GM19193 (cell line): Measurements from ENCODE around the gene MGAT1.

Experiments
- POLR2A ChIP-seq: IDR thresholded peaks from 4 replicates; pipeline ENCODE4 v1.6.1; 2011; ENCODE audit not compliant: insufficient read depth, insufficient read length; ENCODE audit errors: extremely low read depth

Gene MGAT1

DNA sequence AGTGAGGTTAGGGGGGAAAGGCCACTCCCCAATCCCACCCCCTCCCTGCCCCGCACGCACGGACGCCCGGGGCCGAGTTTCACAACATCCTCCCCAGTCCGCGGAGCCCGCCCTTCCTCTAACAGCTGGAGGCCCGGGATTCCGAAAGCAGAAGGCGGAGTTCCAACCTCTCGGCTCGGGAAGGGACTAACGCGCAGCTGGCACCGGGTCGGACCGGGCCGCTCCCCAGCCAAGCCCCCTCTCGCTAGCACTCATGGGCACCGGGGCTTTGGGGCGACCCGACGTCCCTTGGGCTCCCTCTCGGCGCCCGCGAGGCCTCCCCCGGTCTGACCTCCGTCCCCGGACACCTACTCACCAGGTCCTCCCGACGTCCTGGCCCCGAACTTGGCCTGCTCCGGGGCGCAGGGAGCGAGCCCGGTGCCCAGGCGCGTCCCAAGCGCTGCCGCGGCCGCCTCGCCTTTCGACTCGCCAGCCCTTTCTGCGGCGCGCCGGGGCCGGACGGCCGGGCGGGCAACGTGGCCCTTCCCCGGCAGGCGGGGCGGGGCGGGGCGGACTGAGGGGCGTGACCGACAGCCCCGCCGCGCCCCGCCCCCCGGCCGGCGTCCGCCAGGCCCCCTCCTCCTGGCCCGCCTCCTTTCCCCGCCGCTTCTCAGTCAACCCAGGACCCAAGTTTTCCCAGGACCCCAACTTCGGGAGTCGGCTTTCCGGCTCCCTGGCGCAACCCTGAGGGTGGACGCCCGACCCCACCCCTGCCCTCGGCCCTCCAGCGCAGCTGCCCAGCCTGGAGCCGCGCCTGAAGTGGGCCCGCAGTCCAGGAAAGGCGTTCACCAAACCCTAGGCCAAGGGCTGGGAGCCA is at the start of gene MGAT1:
Gene MGAT1, minus strand, starts transcription at position 482 of the 856 bp plus-strand sequence. CDS start 9,835 bp downstream, outside the sequence.
- peak; percentile 79 for TF ChIP-seq POLR2A

DNA sequence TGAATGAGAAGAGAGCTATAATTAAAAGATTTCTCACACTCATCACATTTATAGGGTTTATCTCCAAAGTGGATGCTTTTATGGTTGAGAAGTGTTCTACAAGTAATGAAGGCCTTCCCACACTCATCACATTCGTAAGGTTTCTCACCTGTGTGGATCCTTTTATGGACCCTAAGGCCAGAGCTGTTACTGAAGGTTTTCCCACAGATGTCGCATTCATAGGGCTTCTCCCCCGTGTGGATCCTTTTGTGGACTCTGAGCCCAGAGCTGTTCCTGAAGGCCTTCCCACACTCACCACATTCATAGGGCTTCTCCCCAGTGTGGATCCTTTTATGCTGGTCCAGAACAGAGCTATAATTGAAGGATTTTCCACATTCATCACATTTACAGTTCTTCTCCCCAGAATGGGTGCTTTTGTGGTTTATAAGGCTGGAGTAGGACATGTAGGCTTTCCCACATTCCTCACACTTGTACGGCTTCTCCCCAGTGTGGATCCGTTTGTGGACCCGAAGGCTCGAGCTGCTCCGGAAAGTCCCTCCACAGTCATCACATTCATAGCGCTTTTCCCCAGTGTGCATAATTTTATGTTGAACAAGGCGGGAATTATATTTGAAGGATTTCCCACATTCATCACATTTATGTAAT is 48.0 kb upstream of the MGAT1 start:
- no peak for TF ChIP-seq POLR2A

DNA sequence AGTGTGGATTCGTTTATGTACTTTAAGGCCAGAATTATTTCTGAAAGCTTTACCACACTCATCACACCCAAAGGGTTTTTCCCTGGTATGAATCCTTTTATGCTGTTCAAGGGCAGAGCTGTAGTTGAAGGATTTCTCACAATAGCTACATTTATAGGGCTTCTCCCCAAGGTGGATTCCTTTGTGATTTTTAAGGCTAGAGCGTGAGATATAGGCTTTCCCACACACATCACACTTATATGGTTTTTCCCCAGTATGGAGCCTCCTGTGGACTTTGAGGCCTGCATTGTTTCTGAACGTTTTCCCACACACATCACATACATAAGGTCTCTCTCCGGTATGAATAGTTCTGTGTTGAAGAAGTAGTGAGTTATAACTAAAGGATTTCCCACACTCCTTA is 47.2 kb upstream of the MGAT1 start:
- TF ChIP-seq POLR2A = no peak

DNA sequence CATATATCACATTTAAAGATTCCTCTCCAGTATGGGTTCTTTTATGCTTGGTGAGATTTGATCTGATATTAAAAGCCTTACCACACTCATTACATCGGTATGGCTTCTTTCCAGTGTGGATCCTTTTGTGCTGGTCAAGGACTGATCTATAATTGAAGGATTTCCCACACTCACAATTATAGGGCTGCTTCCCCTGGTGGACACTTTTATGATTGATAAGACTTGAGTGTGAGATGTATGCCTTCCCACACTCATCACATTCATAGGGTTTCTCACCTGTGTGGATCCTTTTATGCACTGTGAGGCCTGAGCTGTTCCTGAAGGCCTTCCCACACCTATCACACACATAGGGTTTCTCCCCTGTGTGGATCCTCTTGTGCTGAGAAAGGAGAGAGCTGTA is 46.3 kb upstream of the MGAT1 start:
- TF ChIP-seq POLR2A = no peak

DNA sequence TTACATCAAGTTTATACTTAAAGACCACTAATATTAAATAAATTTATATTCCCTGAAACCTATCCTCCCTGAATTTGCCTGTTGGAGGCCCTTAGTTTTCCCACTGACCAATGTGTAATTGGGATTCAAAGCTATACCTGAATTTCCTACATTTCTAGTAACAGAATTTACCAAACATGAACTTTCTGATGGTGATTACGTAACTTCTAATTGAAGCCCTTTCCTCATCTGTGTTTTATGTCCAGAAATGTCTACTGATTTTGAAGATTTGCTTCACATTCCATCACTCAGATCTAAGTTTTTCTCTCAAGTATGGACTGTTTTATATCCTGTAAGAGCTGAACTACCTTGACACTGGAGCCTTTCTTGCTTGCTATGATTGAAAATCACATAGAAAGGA is 45.7 kb upstream of the MGAT1 start:
- TF ChIP-seq POLR2A = no peak

DNA sequence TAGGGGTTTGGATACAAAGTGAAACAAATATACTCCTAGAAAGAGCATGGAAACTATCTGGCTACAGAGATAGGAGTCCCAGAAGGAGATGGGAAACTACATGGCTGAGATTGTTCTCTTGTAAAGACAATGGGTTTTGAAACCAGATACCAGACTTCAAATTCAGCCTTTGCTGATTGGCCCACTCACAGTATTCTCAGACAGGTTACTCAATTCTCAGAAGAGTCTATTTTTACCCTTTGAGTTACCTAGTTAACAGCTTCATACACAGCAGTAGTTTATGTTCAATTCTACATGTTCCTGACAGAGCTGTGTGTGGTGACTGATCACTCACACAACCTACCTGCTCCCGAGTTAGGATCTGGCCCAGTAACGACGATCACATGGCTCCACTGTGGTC is 44.4 kb upstream of the MGAT1 start:
- no peak for TF ChIP-seq POLR2A

DNA sequence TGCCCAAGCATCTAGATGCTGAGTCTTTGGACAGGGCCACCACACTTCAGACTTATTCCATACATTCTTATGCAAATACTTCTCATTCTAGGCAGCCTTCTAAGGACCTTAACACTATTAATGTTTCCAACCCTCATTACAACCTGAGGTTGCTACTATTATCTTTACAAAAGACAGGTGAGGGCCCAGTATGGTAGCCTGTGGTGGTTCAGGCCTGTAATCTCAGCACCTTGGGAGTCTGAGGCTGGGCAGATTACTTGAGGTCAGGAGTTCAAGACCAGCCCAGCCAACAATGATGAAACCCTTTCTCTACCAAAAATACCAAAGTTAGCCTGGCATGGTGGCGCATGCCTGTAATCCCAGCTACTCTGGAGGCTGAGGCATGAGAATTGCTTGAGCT is 42.3 kb upstream of the MGAT1 start:
- TF ChIP-seq POLR2A = no peak

DNA sequence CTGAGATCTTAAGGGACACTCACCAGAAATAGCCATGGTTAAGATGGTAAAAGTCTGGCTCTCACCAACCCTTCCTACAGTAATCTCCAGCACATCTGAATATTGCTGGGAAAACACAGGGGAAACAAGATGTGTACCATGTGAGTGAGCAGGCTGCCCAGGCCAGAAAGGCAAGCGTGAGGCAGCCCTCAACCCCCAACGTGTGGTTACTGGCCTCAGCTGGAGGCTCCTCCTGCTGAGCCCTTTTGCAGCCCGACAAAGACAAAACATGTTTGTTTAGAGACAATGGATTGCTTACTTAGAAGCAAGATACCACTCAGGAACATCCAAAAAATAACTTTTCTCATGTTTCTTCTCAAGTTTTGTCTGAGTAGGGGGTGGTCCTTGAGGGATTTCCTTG is 41.8 kb upstream of the MGAT1 start:
- no peak for TF ChIP-seq POLR2A

DNA sequence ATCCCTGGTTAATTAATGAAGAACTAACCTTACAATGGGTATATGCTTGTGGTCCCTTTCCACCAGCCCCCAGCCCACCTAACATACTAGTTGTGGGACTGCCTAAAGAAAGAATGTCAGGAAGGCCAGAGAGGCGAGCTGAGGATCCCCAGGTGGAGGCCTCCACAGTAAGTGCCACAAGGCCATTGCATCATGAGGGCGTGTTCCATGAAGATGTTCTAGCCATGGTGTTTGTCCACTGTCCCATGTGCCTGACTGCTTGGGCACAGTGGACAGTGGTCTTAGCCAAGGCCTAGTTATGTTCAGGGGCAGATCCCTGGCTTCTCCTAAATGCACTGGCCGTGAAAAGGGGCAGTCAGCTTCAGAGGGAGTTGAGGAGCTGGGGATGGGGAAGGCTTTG is 37.3 kb upstream of the MGAT1 start:
- no peak for TF ChIP-seq POLR2A

DNA sequence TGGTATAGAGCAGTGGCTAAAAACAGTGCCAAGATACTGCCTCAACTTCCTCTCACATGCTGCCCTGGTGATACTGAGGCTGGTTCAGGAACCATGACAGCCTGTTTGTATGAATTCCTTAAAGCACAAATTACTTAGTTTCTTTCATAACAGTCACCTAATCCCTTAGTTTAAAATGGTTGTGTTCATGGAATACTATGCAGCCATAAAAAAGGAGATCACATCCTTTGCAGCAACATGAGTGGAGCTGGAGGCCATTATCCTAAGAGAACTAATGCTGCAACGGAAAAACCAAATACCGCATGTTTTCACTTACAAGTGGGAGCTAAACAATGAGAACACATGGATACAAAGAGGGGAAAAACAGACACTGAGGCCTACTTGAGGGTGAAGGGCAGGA is 36.6 kb upstream of the MGAT1 start:
- no peak for TF ChIP-seq POLR2A

DNA sequence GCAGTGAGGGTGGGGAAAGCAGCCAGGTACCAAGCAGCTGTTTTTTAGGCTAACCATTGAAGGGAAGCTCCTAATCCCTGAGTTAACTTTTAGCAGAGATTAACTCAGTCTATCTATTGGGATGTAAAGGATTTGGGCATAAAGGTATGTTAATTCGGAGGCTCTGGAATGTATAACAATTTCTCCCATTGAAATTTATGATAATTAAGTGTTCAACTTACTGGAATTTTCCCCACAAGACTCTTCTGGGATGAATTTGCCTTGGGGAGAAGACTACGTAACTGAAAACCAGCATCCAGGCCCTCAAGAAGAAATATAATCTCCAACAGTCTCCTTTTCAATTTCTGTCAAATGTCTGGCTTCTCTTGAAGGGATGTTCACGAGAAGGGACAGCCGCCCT is 34.9 kb upstream of the MGAT1 start:
- TF ChIP-seq POLR2A = no peak

DNA sequence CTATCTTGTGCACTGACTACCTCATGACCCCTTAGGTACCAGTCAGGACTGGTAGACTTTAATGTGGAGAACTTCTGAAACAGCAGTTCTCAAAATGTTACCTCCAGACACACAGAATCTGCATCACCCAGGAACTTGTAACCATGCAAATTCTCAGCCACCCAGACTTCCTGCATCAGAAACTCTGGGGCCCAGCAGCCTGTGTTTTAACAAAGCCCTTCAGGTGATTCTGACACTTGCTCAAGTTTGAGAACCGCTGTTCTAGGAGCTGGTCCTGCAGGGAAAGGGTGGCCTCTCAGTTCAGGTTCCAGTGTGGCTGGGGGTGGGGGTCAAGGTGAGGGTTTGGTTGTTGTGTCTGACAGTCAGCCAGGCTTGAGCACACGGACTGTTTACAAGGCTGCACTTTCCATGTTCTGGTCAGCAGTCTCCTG is 30.0 kb upstream of the MGAT1 start:
- TF ChIP-seq POLR2A = peak; percentile 37

DNA sequence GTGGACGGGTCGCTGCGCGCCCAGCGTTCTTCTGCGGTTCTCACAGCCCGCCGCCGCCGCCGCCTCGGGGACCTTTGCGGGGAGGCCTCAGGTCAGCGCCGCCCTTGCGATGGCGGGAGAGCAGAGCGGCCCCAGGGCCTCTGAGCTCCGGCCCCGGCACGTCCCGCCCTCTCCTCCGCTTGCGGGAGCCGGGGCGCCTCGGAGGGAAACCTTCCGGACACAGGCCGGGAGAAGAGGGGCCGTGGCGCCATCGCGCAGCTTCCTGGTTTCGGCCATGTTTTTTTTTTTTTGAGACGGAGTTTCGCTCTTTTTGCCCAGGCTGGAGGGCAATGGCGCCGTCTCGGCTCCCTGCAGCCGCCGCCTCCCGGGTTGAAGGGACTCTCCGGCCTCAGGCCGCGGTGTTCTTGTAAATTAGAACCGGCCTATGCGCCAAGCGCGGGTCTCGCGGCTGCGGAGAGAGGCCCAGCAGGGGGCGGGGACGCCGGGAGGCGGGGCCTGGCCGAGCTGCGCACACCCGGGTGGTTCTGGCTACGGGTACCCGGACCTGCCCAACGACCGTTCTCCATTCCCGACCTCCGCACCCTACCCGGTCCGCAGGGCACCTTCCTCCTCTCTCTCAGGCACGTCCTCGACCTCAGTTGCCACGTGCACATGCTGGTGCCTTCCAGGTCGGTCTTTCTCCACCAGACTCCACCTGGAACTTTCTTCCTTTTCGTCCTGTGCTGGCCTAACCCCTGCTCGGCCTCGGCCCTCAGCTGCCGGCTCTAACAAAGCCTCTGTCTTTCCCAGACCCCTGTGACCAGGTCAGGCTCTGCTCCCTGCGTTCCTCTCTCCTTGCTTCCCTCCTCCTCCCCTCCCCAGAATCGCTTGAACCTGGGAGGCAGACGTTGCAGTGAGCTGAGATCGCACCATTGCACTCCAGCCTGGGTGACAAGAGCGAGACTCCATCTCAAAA is 28.8 kb upstream of the MGAT1 start:
- peak; percentile 74 for TF ChIP-seq POLR2A

DNA sequence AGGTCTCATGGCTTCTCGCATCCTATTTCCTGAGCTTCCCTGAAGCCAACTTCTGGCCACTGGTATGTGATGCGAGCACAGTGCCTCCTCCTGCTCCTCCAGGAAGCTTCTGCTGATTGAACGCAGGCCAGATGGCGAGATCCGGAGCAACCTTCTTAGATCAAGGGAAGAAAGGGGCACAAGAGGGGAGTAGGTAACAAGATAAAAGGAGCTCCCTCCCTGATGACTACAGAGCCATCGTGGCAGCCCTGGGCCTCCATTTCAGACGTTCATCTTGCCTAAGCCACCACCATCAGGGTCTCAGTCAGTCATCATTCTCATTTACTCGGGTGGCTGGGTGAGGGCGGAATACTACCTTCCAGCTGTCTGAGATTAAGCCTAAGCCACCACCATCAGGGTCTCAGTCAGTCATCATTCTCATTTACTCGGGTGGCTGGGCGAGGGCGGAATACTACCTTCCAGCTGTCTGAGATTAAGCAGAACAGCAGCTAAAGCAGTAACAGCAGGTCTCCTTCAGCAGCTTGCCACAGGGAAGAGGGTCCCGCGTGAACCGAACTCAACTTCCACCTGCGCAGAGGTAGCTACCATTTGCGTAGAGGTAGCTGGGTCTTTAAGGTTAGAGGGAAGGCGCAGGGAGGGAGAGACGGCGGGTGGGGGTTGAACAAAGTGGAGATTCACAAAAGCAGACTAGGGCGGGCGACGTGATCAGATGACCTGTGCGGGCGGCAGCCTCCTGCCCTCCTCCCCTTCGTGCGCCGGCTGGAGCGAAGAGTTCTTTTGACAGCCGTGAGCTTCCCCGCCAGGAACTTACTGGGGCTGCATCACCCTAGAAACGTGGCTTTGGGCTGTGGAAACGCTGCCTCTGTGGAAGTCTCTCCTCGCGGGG is 27.9 kb upstream of the MGAT1 start:
- peak; percentile 62 for TF ChIP-seq POLR2A
